HUES6 (cell line): ENCODE data around the gene WEE1.

ENCODE experiments used
- H3K27ac ChIP-seq: 2 replicates; pipeline ENCODE4 v1.7.0; 2013; ENCODE audit warnings: low read depth, mild to moderate bottlenecking, low read length, inconsistent platforms
- H3K27me3 ChIP-seq: 2 replicates; pipeline ENCODE4 v1.6.1; 2013; ENCODE audit warnings: low read length; ENCODE audit not compliant: control insufficient read depth, insufficient read depth
- H3K36me3 ChIP-seq: 2 replicates; pipeline ENCODE4 v1.6.1; 2013; ENCODE audit warnings: low read length; ENCODE audit not compliant: control insufficient read depth, insufficient read depth
- H3K4me1 ChIP-seq: 2 replicates; pipeline ENCODE4 v1.6.1; 2013; ENCODE audit warnings: low read length; ENCODE audit not compliant: control insufficient read depth, insufficient read depth
- H3K4me3 ChIP-seq: 2 replicates; pipeline ENCODE4 v1.5.1; 2013; ENCODE audit warnings: low read depth, low read length
- H3K9ac ChIP-seq: one replicate; pipeline ENCODE4 v1.6.1; 2013; ENCODE audit warnings: mild to moderate bottlenecking, low read length
- H3K9me3 ChIP-seq: 2 replicates; pipeline ENCODE4 v1.6.1; 2013; ENCODE audit warnings: low read depth, low read length; ENCODE audit not compliant: control insufficient read depth, insufficient read depth

Gene WEE1

GRCh38 chr11:9573052-9573774 is at the start of gene WEE1:
TSS of gene WEE1 (plus strand) at chr11:9573670. CDS start at chr11:9573934, 264 bp downstream.
- Histone ChIP-seq H3K36me3 (peaks cover 37% of the 10 kb centered on the region), H3K4me3 (peak within 1 kb of the TSS; percentile 86), H3K9me3 (no peaks in the 10 kb centered on the region), H3K9ac (peak within 1 kb of the TSS; percentile 96), H3K27ac (peak within 1 kb of the TSS; percentile 94), H3K27me3 (no peaks in the 10 kb centered on the region), H3K4me1 (peaks cover 49% of the 10 kb centered on the region)

- no peak overlapping the region for H3K27ac ChIP-seq
- H3K36me3 ChIP-seq = peaks cover 21% of the 10 kb centered on the region
- H3K9ac ChIP-seq = no peak overlapping the region
These were observed 49.5 kb upstream of the WEE1 start for GRCh38 chr11:9524001-9524400.

GRCh38 chr11:9525116-9525515 is 48.4 kb upstream of the WEE1 start:
- no peaks in the 10 kb centered on the region for H3K27me3 ChIP-seq
- no peak overlapping the region for H3K9ac ChIP-seq
- H3K4me1 ChIP-seq = peaks cover 17% of the 10 kb centered on the region
- H3K9me3 ChIP-seq = no peaks in the 10 kb centered on the region
- no peak overlapping the region for H3K4me3 ChIP-seq
- peaks cover 18% of the 10 kb centered on the region for H3K36me3 ChIP-seq
- no peak overlapping the region for H3K27ac ChIP-seq

More at GRCh38 chr11:9524001-9524400, 49.5 kb upstream of the WEE1 start:
- H3K27me3 ChIP-seq = no peaks in the 10 kb centered on the region
- H3K4me1 ChIP-seq = peaks cover 7% of the 10 kb centered on the region
- no peaks in the 10 kb centered on the region for H3K9me3 ChIP-seq
- H3K4me3 ChIP-seq = no peak overlapping the region

DNA sequence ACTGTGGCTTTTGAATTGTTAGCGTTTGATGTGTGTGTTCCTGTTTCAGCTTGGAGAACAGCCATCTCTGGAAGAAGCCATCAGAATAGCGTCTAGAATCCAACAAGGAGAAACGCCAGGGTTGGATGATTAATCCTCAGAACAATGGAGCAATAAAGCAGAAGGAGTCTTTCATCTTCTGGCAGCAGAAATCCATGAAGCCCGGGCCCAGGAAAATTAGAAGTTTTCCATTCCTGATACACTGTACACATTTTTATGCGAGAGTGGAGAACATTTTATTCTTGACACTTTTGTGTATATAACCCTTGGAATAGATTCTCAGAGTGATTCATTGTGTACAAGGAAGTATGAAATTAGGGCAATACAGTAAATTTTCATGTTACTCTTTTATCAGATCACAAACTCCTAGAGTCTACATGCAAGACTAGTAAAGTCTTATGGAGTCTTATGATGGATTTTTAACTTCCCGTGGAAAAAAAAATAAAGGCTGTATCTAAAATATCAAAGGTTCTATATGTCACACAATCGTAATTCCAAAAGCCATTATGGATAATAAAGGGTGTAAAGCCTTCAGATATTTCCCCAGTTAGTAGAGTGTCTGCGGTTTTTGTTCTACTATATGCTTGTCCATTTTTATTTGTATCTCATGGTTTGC is 45.9 kb upstream of the WEE1 start:
- Histone ChIP-seq H3K27ac (no peak overlapping the region), H3K9me3 (no peaks in the 10 kb centered on the region), H3K4me3 (no peak overlapping the region), H3K27me3 (no peaks in the 10 kb centered on the region), H3K36me3 (peaks cover 18% of the 10 kb centered on the region), H3K4me1 (peaks cover 30% of the 10 kb centered on the region), H3K9ac (no peak overlapping the region)

DNA sequence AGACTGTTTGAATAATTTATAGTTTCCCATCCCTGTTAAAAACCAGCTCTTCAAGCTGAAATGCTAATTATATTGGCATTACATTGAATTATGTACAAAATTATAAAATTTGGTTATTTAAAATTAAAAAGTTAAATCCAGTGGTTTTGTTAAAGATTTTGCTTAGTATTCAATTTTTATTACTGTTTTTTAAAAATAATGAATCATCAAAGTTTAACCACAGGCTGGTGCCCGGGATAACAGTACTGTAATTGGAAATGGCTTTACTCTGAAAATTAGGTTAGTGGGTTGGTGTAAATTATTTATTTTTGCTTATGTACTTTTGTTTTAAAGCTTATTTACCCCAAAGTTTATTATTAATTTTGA is 45.4 kb upstream of the WEE1 start:
- H3K27ac ChIP-seq = no peak overlapping the region
- H3K9me3 ChIP-seq = no peaks in the 10 kb centered on the region
- H3K36me3 ChIP-seq = peaks cover 18% of the 10 kb centered on the region
- H3K27me3 ChIP-seq = no peaks in the 10 kb centered on the region
- no peak overlapping the region for H3K9ac ChIP-seq
- H3K4me1 ChIP-seq = peaks cover 31% of the 10 kb centered on the region
- H3K4me3 ChIP-seq = no peak overlapping the region

DNA sequence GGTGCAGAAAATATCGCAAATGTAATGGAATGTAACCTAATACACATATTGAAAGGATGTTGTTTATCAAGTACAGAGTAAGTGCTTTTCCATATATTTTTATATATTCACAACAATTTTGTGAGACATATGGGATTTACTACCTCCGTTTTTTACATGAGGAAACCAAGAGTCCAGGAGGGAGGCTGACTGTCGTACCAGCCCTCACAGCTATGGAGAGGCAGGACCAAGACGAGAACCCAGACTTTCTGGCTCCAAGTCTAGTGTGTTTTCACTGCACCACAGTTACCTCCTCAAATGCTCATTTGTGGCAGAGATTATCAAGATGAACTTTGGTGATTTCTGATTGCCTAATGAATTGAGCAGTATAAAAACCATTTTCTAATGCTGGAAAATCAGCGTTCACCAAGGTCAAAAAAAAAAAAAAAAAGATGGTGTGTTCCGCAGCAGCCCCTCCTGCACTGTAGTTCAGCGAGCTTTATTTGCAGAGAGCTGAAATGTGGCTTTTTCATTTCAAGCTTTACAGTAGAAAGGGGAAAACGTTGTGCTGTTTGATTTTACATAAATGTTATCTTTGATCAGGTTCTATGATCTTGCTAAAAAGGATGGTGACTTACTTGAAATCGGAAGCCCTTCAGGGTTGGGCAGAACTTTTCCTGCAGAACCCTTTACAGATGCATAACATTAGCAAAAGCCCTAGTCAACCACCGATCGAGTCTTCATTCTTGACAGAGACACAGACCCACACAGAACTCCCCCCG is 44.7 kb upstream of the WEE1 start:
- H3K9ac ChIP-seq = no peak overlapping the region
- no peaks in the 10 kb centered on the region for H3K9me3 ChIP-seq
- peaks cover 38% of the 10 kb centered on the region for H3K4me1 ChIP-seq
- no peak overlapping the region for H3K4me3 ChIP-seq
- no peaks in the 10 kb centered on the region for H3K27me3 ChIP-seq
- peak overlapping the region; percentile 25; the same call in 1 of the 2 replicates for H3K27ac ChIP-seq
- peaks cover 18% of the 10 kb centered on the region for H3K36me3 ChIP-seq

DNA sequence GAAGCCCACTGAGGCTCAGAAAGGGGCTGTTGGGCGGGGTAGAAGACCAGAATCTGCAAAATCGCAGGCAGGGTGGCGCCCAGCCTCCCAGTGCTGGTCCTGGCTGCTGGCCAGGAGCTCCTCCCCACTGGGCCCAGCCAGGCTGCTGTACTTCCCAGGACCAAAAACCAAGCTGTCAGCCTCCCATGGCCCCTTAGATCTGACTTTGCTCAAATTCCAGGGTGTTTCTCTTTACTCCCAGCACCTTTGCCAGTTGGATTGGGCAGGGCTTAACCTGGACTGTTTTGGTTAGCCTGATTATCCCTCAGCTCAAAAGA is 44.2 kb upstream of the WEE1 start:
- Histone ChIP-seq H3K4me1 (peaks cover 43% of the 10 kb centered on the region), H3K27me3 (no peaks in the 10 kb centered on the region), H3K9ac (no peak overlapping the region), H3K4me3 (no peak overlapping the region), H3K27ac (peak overlapping the region; percentile 25; the same call in 1 of the 2 replicates), H3K9me3 (no peaks in the 10 kb centered on the region), H3K36me3 (peaks cover 18% of the 10 kb centered on the region)

DNA sequence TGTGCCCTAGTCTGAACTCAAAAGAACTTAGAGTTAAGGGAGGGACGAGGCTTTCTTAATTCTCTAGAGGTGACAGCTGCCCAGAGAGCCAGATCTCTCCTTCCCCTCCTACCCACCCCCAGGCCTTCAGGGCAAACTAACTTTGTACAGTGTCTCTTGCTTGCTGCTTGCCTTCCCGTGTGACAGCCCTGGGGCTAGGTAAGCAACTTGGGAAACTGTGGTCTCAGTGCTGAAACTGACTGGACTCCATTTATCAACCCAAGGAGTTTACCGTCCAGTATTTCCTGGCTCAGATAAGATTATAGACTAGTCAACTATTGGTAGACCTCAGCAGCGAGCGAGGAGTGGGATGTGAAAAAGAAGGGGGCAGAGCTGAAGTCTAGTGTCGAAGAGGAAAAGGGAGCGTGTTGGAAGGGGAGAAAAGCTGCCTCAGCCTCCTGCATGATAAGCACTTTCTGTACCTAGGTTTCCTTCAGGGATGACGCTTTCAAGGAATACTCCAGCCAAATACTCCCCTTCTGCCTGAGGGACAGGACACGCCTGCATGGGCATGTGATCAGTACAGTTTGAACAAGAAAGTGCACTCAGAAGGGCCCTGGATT is 43.3 kb upstream of the WEE1 start:
- H3K36me3 ChIP-seq = peaks cover 17% of the 10 kb centered on the region
- no peak overlapping the region for H3K9ac ChIP-seq
- H3K4me3 ChIP-seq = no peak overlapping the region
- H3K4me1 ChIP-seq = peaks cover 50% of the 10 kb centered on the region
- no peak overlapping the region for H3K27ac ChIP-seq
- H3K27me3 ChIP-seq = no peaks in the 10 kb centered on the region
- no peaks in the 10 kb centered on the region for H3K9me3 ChIP-seq

DNA sequence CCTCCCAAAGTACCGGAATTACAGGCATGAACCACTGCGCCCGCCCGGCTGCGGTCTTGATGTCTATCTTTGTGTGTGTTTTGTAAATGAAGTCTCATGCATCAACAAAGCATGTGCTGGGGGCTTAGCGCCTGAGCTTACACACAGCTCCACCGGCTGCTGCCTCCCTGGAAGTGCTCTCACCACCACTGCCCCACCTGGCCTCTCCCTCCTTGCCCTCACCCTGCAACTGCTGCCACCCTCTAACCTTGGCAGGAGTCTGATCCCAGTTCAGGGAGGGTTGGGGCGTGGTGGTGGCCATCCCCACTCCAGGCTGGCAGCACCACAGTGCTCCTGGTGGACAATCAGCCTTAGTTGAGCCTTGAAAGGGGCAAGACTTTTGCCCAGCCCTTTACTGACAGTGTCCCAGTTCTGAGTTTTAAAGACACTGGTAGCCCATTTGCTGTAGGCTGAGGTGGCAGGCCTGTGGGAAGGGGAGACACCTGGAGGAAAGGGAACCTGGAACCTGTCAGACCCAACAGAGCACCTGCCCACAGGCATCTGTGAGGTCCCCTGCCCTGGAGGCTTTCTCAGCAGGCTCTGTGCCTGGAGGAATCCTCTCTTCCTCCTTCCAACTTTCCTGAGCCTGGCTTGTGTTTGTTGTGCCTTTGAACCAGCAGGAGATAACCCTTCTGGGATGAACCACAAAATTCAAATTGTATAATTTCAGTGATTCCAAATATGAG is 42.4 kb upstream of the WEE1 start:
- H3K27ac ChIP-seq = no peak overlapping the region
- H3K4me1 ChIP-seq = peaks cover 53% of the 10 kb centered on the region

DNA sequence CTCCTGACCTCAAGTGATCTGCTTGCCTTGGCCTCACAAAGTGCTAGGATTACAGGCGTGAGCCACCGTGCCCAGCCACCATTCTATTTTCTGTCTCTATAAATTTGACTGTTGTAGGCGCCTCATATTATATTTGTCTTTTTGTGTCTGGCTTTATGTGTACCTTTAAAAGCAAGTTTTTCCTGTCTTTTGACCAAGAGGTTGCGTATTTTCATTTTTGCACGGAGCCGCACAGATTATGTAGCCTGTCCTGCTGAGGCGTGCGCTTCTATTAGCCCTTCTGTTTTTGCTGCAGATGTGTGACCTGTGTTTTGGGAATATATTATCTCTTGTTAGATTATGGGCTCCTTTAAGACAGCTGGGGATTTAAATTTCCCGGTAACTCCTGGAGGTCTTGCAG is 40.4 kb upstream of the WEE1 start:
- H3K36me3 ChIP-seq = 0 out of 2 replicates have a peak, but pooled peaks cover 3% of the 10 kb centered on the region
- no peak overlapping the region for H3K4me3 ChIP-seq
- H3K27me3 ChIP-seq = no peaks in the 10 kb centered on the region
- peak overlapping the region; percentile 40 for H3K27ac ChIP-seq
- no peaks in the 10 kb centered on the region for H3K9me3 ChIP-seq
- H3K4me1 ChIP-seq = peaks cover 53% of the 10 kb centered on the region
- H3K9ac ChIP-seq = peak overlapping the region; percentile 19

More for the DNA sequence above, 42.4 kb upstream of the WEE1 start:
- H3K9ac ChIP-seq = no peak overlapping the region
- H3K4me3 ChIP-seq = no peak overlapping the region
- H3K9me3 ChIP-seq = no peaks in the 10 kb centered on the region
- H3K36me3 ChIP-seq = peaks cover 10% of the 10 kb centered on the region; the same call in 1 of the 2 replicates
- H3K27me3 ChIP-seq = no peaks in the 10 kb centered on the region
